ENCODE results near the gene SDC3. TPM values are rescaled to one million over a fixed set of nuclear protein-coding genes. Genes with fewer than 3 reads are reported as not detected.

Gene SDC3
- total RNA-seq, 1 experiment from 2014 or later, result 32.3 TPM

- TF ChIP-seq TEAD4 (CRISPR knock-in tag; IDR thresholded peaks at IDR 0.05) (no peak), ATF2 (CRISPR knock-in tag; IDR thresholded peaks at IDR 0.05; ENCODE audit: borderline replicate concordance, low read depth) (no peak)
These were observed 8.1 kb downstream of the SDC3 start (continued) for GRCh38 chr1:30900486-30900885.

GRCh38 chr1:30899577-30900389 is 8.8 kb downstream of the SDC3 start:
- DNase-seq (ENCODE audit: low spot score), result no peak
- no peak overlapping the region for H3K27ac Mint-ChIP-seq
- POLR2A ChIA-PET, result no interaction called here
- no peaks in the 10 kb centered on the region for H3K9me3 Mint-ChIP-seq
- ATAC-seq, result no peak
- no peak overlapping the region for H3K4me3 Mint-ChIP-seq
- peaks cover 33% of the 10 kb centered on the region for H3K4me1 Mint-ChIP-seq
- TF ChIP-seq ZNF263 (CRISPR knock-in tag; IDR thresholded peaks at IDR 0.05; ENCODE audit: low read depth) (no peak), ATF3 (CRISPR knock-in tag; conservative IDR thresholded peaks at IDR 0.05) (no peak), PRRX2 (CRISPR knock-in tag; IDR thresholded peaks at IDR 0.05) (no peak)
- no peaks in the 10 kb centered on the region for H3K36me3 Mint-ChIP-seq
- no peaks in the 10 kb centered on the region for H3K27me3 Mint-ChIP-seq (ENCODE audit: low read depth)
- CTCF ChIA-PET, result interaction anchor here (17.8 kb wide), 1 partner anchor 100 kb away, joined by 606 read pairs; no protein-coding TSS in a partner anchor

- Mint-ChIP-seq H3K36me3 (no peaks in the 10 kb centered on the region), H3K4me3 (no peak overlapping the region), H3K27ac (no peak overlapping the region), H3K27me3 (ENCODE audit: low read depth) (no peaks in the 10 kb centered on the region), H3K9me3 (no peaks in the 10 kb centered on the region), H3K4me1 (peaks cover 24% of the 10 kb centered on the region)
- POLR2A ChIA-PET, result no interaction called here
- ATAC-seq (no peak), DNase-seq (ENCODE audit: low spot score) (no peak)
- CTCF ChIA-PET, result interaction anchor here (1.2 to 2.5 kb wide), 3 partner anchors 94 to 180 kb away, joined by 3 to 17 read pairs (median 5); no protein-coding TSS in a partner anchor
- TF ChIP-seq ETV6 (CRISPR knock-in tag; IDR thresholded peaks at IDR 0.05), result no peak
- TF ChIP-seq USF1 (CRISPR knock-in tag; IDR thresholded peaks at IDR 0.05), result no peak
- TF ChIP-seq E2F5 (CRISPR knock-in tag; IDR thresholded peaks at IDR 0.05), result no peak
- TF ChIP-seq E2F4 (CRISPR knock-in tag; IDR thresholded peaks at IDR 0.05; ENCODE audit: borderline replicate concordance, low read depth), result no peak
- no peak for TF ChIP-seq ZNF263 (CRISPR knock-in tag; IDR thresholded peaks at IDR 0.05; ENCODE audit: low read depth)
- no peak for TF ChIP-seq EMX1 (CRISPR knock-in tag; IDR thresholded peaks at IDR 0.05)
- no peak for TF ChIP-seq GTF2I (CRISPR knock-in tag; conservative IDR thresholded peaks at IDR 0.05)
- no peak for TF ChIP-seq FOXJ3 (CRISPR knock-in tag; IDR thresholded peaks at IDR 0.05; ENCODE audit: borderline replicate concordance)
- TF ChIP-seq PRDM15 (CRISPR knock-in tag; IDR thresholded peaks at IDR 0.05), result no peak
- no peak for TF ChIP-seq MLX (CRISPR knock-in tag; IDR thresholded peaks at IDR 0.05)
- no peak for TF ChIP-seq NR2C2 (CRISPR knock-in tag; IDR thresholded peaks at IDR 0.05)
- TF ChIP-seq HMGXB4 (CRISPR knock-in tag; IDR thresholded peaks at IDR 0.05), result no peak
- no peak for TF ChIP-seq JAZF1 (CRISPR knock-in tag; IDR thresholded peaks at IDR 0.05)
- no peak for TF ChIP-seq KAT7 (CRISPR knock-in tag; IDR thresholded peaks at IDR 0.05; ENCODE audit: borderline replicate concordance)
- no peak for TF ChIP-seq ZNF219 (CRISPR knock-in tag; IDR thresholded peaks at IDR 0.05; ENCODE audit: borderline replicate concordance)
These were observed 10.3 kb downstream of the SDC3 start for GRCh38 chr1:30898031-30898815.

Data from WTC11 (cell line).